ENCODE measurements around the gene SMURF1. TPM values are rescaled to one million over a fixed set of nuclear protein-coding genes. Genes with fewer than 3 reads are reported as not detected.

The SMURF1 gene
- total RNA-seq, 6 experiments from 2014 or later = 8.8 to 14.1 (median 10.9) TPM

- DNase-seq = no peak
Observed at GRCh38 chr7:98988641-98989040, 155.3 kb downstream of the SMURF1 start.

DNA sequence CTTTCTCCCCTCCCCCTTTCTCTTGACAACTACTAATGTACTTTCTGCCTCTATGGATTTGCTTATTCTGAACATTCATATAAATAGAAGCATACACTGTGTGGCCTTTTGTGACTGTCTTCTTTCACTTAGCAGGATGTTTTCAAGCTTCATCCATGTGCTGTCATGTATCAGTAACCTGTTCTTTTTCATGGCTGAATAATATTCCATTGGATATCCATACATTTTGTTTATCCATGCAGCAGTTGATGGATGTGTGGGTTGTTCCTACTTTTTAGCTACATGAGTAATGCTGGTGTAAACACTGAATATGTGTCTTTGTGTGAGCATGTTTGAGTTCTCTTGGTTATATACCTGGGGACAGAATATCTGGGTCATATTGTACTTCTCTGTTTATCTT is 158.0 kb downstream of the SMURF1 start:
- intact Hi-C loops (cut with DNase I) = no loop called here

More at GRCh38 chr7:98988641-98989040, 155.3 kb downstream of the SMURF1 start:
- 95% methylated on average over 8 of the region's 15 CpGs for WGBS (ENCODE audit: insufficient coverage, low coverage, low lambda C conversion rate, missing lambda C conversion rate)
- intact Hi-C loops (cut with DNase I) = no loop called here
- Histone ChIP-seq H3K4me1 (no peaks in the 10 kb centered on the region), H3K9me3 (no peaks in the 10 kb centered on the region), H3K4me3 (no peak overlapping the region), H3K27ac (no peak overlapping the region), H3K36me3 (peaks cover 0 to 86% (median 38%) of the 10 kb centered on the region in 4 donors), H3K27me3 (no peaks in the 10 kb centered on the region)
- no peak for TF ChIP-seq POLR2A (IDR thresholded peaks at IDR 0.05)
- TF ChIP-seq, protein P1, sequence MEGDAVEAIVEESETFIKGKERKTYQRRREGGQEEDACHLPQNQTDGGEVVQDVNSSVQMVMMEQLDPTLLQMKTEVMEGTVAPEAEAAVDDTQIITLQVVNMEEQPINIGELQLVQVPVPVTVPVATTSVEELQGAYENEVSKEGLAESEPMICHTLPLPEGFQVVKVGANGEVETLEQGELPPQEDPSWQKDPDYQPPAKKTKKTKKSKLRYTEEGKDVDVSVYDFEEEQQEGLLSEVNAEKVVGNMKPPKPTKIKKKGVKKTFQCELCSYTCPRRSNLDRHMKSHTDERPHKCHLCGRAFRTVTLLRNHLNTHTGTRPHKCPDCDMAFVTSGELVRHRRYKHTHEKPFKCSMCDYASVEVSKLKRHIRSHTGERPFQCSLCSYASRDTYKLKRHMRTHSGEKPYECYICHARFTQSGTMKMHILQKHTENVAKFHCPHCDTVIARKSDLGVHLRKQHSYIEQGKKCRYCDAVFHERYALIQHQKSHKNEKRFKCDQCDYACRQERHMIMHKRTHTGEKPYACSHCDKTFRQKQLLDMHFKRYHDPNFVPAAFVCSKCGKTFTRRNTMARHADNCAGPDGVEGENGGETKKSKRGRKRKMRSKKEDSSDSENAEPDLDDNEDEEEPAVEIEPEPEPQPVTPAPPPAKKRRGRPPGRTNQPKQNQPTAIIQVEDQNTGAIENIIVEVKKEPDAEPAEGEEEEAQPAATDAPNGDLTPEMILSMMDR (IDR thresholded peaks at IDR 0.05) = no peak
- ATAC-seq = no peak

GRCh38 chr7:98985406-98985805 is 158.5 kb downstream of the SMURF1 start:
- Histone ChIP-seq H3K4me1 (no peaks in the 10 kb centered on the region), H3K4me3 (no peak overlapping the region), H3K36me3 (peaks cover 0 to 85% (median 23%) of the 10 kb centered on the region in 4 donors), H3K27ac (no peak overlapping the region), H3K9me3 (no peaks in the 10 kb centered on the region), H3K27me3 (no peaks in the 10 kb centered on the region)
- intact Hi-C loops (cut with DNase I) = no loop called here
- TF ChIP-seq POLR2A (IDR thresholded peaks at IDR 0.05) = no peak
- TF ChIP-seq, protein P1 (IDR thresholded peaks at IDR 0.05) = no peak
- no peak for DNase-seq
- ATAC-seq = no peak
- 42% methylated on average over 4 of the region's 4 CpGs for WGBS (ENCODE audit: insufficient coverage, low coverage, low lambda C conversion rate, missing lambda C conversion rate)

More for the DNA sequence above, 158.0 kb downstream of the SMURF1 start:
- no peak for TF ChIP-seq POLR2A (IDR thresholded peaks at IDR 0.05)
- TF ChIP-seq, protein P1 (IDR thresholded peaks at IDR 0.05) = no peak
- Histone ChIP-seq H3K4me1 (no peaks in the 10 kb centered on the region), H3K27me3 (no peaks in the 10 kb centered on the region), H3K36me3 (peaks cover 0 to 85% (median 24%) of the 10 kb centered on the region in 4 donors), H3K27ac (no peak overlapping the region), H3K9me3 (no peaks in the 10 kb centered on the region), H3K4me3 (no peak overlapping the region)
- ATAC-seq = no peak
- DNase-seq = no peak

DNA sequence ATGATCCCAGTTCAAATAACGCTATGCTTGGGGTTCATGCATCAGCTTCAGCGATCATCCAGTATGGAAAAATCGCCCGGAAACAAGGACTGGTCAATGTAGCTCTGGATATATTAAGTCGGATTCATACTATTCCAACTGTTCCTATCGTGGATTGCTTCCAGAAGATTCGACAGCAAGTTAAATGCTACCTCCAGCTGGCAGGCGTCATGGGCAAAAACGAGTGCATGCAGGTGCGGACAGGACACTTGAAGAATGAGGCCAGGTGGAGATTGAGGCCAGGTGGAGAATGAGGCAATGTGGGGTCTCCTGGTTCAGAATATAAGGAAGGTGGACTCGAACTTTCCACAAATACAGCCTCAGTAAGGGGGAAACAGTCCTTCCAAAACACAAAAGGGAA is 159.8 kb downstream of the SMURF1 start:
- H3K4me1 ChIP-seq = no peaks in the 10 kb centered on the region
- 95% methylated on average over 11 of the region's 11 CpGs for WGBS (ENCODE audit: insufficient coverage, low coverage, low lambda C conversion rate, missing lambda C conversion rate)
- no peak overlapping the region for H3K4me3 ChIP-seq
- H3K9me3 ChIP-seq = no peaks in the 10 kb centered on the region
- DNase-seq = no peak
- ATAC-seq = no peak
- no peak for TF ChIP-seq POLR2A (IDR thresholded peaks at IDR 0.05)
- TF ChIP-seq, protein P1 (IDR thresholded peaks at IDR 0.05) = no peak
- H3K27me3 ChIP-seq = no peaks in the 10 kb centered on the region
- peaks cover 0 to 83% (median 16%) of the 10 kb centered on the region in 4 donors for H3K36me3 ChIP-seq
- intact Hi-C loops (cut with DNase I) = no loop called here
- no peak overlapping the region for H3K27ac ChIP-seq

DNA sequence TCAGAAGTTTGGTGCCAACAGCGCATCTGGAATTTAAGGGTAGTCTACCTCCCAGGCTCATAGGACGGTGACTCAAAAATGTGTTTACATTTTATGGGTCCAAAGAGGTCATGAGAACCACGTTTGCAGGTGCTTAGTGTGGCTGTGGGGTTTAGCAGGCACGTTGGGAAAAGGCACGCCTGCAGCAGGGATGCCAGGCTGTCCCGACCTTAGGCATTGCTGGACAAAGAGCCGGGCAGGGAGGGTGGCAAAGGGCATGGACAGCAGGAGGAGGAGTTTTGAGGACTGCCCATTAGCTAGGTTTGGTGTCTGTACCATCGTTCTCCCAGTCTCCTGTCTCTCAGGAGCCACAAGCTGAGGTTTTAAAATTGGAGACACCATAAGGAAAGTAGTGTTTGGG is 161.2 kb downstream of the SMURF1 start:
- Histone ChIP-seq H3K9me3 (no peaks in the 10 kb centered on the region), H3K36me3 (peaks cover 0 to 84% (median 18%) of the 10 kb centered on the region in 4 donors), H3K4me3 (no peak overlapping the region), H3K4me1 (no peaks in the 10 kb centered on the region), H3K27me3 (no peaks in the 10 kb centered on the region), H3K27ac (no peak overlapping the region)
- ATAC-seq (no peak), DNase-seq (no peak)
- TF ChIP-seq, protein P1 (IDR thresholded peaks at IDR 0.05) = no peak
- no peak for TF ChIP-seq POLR2A (IDR thresholded peaks at IDR 0.05)
- 60% methylated on average over 5 of the region's 8 CpGs for WGBS (ENCODE audit: insufficient coverage, low coverage, low lambda C conversion rate, missing lambda C conversion rate)
- intact Hi-C loops (cut with DNase I) = no loop called here
